NCI-H226 (cell line): ENCODE data around the gene HMGCR.

ENCODE experiments used
- DNase-seq: peaks from one replicate; pipeline ENCODE4 v3.0.0-alpha.2; 2015

HMGCR gene

GRCh38 chr5:75341934-75342333 is 4.9 kb downstream of the HMGCR start:
- no peak for DNase-seq

- DNase-seq: no peak
These were observed 5.8 kb downstream of the HMGCR start for GRCh38 chr5:75342836-75343235.

GRCh38 chr5:75348241-75348640 is 11.2 kb downstream of the HMGCR start:
- no peak for DNase-seq

- DNase-seq: no peak
These were observed 12.6 kb downstream of the HMGCR start for GRCh38 chr5:75349663-75350062.

- no peak for DNase-seq
These were observed 14.3 kb downstream of the HMGCR start for GRCh38 chr5:75351139-75351926.

- DNase-seq: no peak
These were observed 18.2 kb downstream of the HMGCR start for GRCh38 chr5:75355236-75355635.

GRCh38 chr5:75356719-75357118 is 19.7 kb downstream of the HMGCR start:
- DNase-seq: no peak

- no peak for DNase-seq
These were observed 21.1 kb downstream of the HMGCR start for GRCh38 chr5:75358117-75358516.

- no peak for DNase-seq
These were observed 24.3 kb downstream of the HMGCR start for GRCh38 chr5:75361310-75361709.

- DNase-seq: no peak
These were observed 25.5 kb downstream of the HMGCR start for GRCh38 chr5:75362474-75362975.

GRCh38 chr5:75363111-75363510 is 26.1 kb downstream of the HMGCR start:
- DNase-seq: no peak

GRCh38 chr5:75363726-75364495 is 26.9 kb downstream of the HMGCR start:
- DNase-seq: no peak

GRCh38 chr5:75364571-75365280 is 27.7 kb downstream of the HMGCR start:
- DNase-seq: no peak

- DNase-seq: no peak
These were observed 28.7 kb downstream of the HMGCR start for GRCh38 chr5:75365740-75366139.

- DNase-seq: no peak
These were observed 29.8 kb downstream of the HMGCR start for GRCh38 chr5:75366787-75367186.

- no peak for DNase-seq
These were observed 30.4 kb downstream of the HMGCR start for GRCh38 chr5:75367401-75367800.

GRCh38 chr5:75368391-75368790 is 31.4 kb downstream of the HMGCR start:
- DNase-seq: no peak

GRCh38 chr5:75373862-75374261 is 36.8 kb downstream of the HMGCR start:
- no peak for DNase-seq

GRCh38 chr5:75374394-75374814 is 37.4 kb downstream of the HMGCR start:
- no peak for DNase-seq

- DNase-seq: no peak
These were observed 38.4 kb downstream of the HMGCR start for GRCh38 chr5:75375414-75375813.

GRCh38 chr5:75380099-75380498 is 43.1 kb downstream of the HMGCR start:
- DNase-seq: no peak

- DNase-seq: no peak
These were observed 44.4 kb downstream of the HMGCR start for GRCh38 chr5:75381456-75381855.

- DNase-seq: no peak
These were observed 47.2 kb downstream of the HMGCR start for GRCh38 chr5:75384218-75384617.
